SK-N-SH treated with all-trans-retinoic acid at 6 μM for 48 hours (cell line): ENCODE results near the gene LTBP1.

Source experiments
- BACH2 ChIP-seq: fragments of 250-450 bp; sonication (Bioruptor Pico); IDR thresholded peaks from 2 replicates; pipeline ENCODE4 v1.9.0; 2021; ENCODE audit warnings: mild to moderate bottlenecking, borderline replicate concordance
- TCF4 ChIP-seq: fragments of 250-450 bp; sonication (Bioruptor Pico); IDR thresholded peaks from 2 replicates; pipeline ENCODE4 v1.8.0; 2021; ENCODE audit warnings: mild to moderate bottlenecking, moderate library complexity, borderline replicate concordance

- no peak for TF ChIP-seq BACH2
- no peak for TF ChIP-seq TCF4 (CRISPR knock-in tag)
Measured at GRCh38 chr2:33277002-33277426, 330.3 kb downstream of the LTBP1 start.
